ENCODE results near the gene GFAP. TPM values are rescaled to one million over a fixed set of nuclear protein-coding genes. Genes with fewer than 3 reads are reported as not detected.

Gene GFAP
- total RNA-seq, 1 donor from 2014 or later = not detected

- H3K4me3 Mint-ChIP-seq (ENCODE audit: unreplicated experiment) = no peak overlapping the region
Measured at GRCh38 chr17:44914148-44914547, 1.2 kb downstream of the GFAP start.

GRCh38 chr17:44913676-44914075, 1.6 kb downstream of the GFAP start:
- Mint-ChIP-seq H3K27me3 (ENCODE audit: unreplicated experiment) (no peaks in the 10 kb centered on the region), H3K4me1 (ENCODE audit: unreplicated experiment) (peaks cover 42% of the 10 kb centered on the region), H3K4me3 (ENCODE audit: unreplicated experiment) (no peak overlapping the region), H3K36me3 (ENCODE audit: unreplicated experiment) (no peaks in the 10 kb centered on the region), H3K9me3 (ENCODE audit: unreplicated experiment) (no peaks in the 10 kb centered on the region), H3K27ac (ENCODE audit: unreplicated experiment) (no peak overlapping the region)
- no peak for DNase-seq (ENCODE audit: extremely low spot score, unreplicated experiment)
- no peak for TF ChIP-seq CTCF (IDR thresholded peaks at IDR 0.05)

More at GRCh38 chr17:44914148-44914547, 1.2 kb downstream of the GFAP start:
- no peak for DNase-seq (ENCODE audit: extremely low spot score, unreplicated experiment)
- no peak overlapping the region for H3K27ac Mint-ChIP-seq (ENCODE audit: unreplicated experiment)
- H3K9me3 Mint-ChIP-seq (ENCODE audit: unreplicated experiment) = no peaks in the 10 kb centered on the region
- no peak for TF ChIP-seq CTCF (IDR thresholded peaks at IDR 0.05)
- H3K36me3 Mint-ChIP-seq (ENCODE audit: unreplicated experiment) = no peaks in the 10 kb centered on the region
- H3K4me1 Mint-ChIP-seq (ENCODE audit: unreplicated experiment) = peaks cover 39% of the 10 kb centered on the region
- H3K27me3 Mint-ChIP-seq (ENCODE audit: unreplicated experiment) = no peaks in the 10 kb centered on the region

- H3K36me3 Mint-ChIP-seq (ENCODE audit: unreplicated experiment) = no peaks in the 10 kb centered on the region
- H3K4me3 Mint-ChIP-seq (ENCODE audit: unreplicated experiment) = no peak overlapping the region
- H3K27me3 Mint-ChIP-seq (ENCODE audit: unreplicated experiment) = no peaks in the 10 kb centered on the region
- no peaks in the 10 kb centered on the region for H3K9me3 Mint-ChIP-seq (ENCODE audit: unreplicated experiment)
- TF ChIP-seq CTCF (IDR thresholded peaks at IDR 0.05) = no peak
- no peak for DNase-seq (ENCODE audit: extremely low spot score, unreplicated experiment)
- peaks cover 42% of the 10 kb centered on the region for H3K4me1 Mint-ChIP-seq (ENCODE audit: unreplicated experiment)
- H3K27ac Mint-ChIP-seq (ENCODE audit: unreplicated experiment) = no peak overlapping the region
Measured at GRCh38 chr17:44912763-44913544, 2.3 kb downstream of the GFAP start.

GRCh38 chr17:44911133-44912001, 3.9 kb downstream of the GFAP start:
- Mint-ChIP-seq H3K36me3 (ENCODE audit: unreplicated experiment) (no peaks in the 10 kb centered on the region), H3K9me3 (ENCODE audit: unreplicated experiment) (no peaks in the 10 kb centered on the region), H3K4me1 (ENCODE audit: unreplicated experiment) (peaks cover 34% of the 10 kb centered on the region), H3K27me3 (ENCODE audit: unreplicated experiment) (no peaks in the 10 kb centered on the region), H3K4me3 (ENCODE audit: unreplicated experiment) (no peak overlapping the region), H3K27ac (ENCODE audit: unreplicated experiment) (no peak overlapping the region)
- DNase-seq (ENCODE audit: extremely low spot score, unreplicated experiment) = no peak
- peak; percentile 48 for TF ChIP-seq CTCF (IDR thresholded peaks at IDR 0.05)

All from osteocyte (in vitro differentiated cells).